Keratinocyte (primary cell): ENCODE data around the gene ERMARD. TPM values are rescaled to one million over a fixed set of nuclear protein-coding genes. Genes with fewer than 3 reads are reported as not detected.

Experiments
- DNase-seq: peaks from one replicate; pipeline ENCODE4 v3.0.0-alpha.2; 2011; ENCODE audit warnings: low read depth, missing footprints, low spot score
- FAIRE-seq: peaks from 2 replicates; lab custom pipeline; 2011; peaks lifted over from hg19 to GRCh38; lab: Jason Lieb, UNC
- H2AFZ ChIP-seq: 2 replicates; pipeline ENCODE4 v1.6.0; 2012; ENCODE audit warnings: low read length, control low read depth, inconsistent platforms; ENCODE audit not compliant: control insufficient read depth
- H3K27ac ChIP-seq: 2 replicates; pipeline ENCODE4 v1.5.1; 2011; ENCODE audit warnings: low read length; ENCODE audit not compliant: control insufficient read depth, insufficient read depth
- H3K27me3 ChIP-seq: 3 replicates; pipeline ENCODE4 v1.6.0; 2011; ENCODE audit warnings: low read length; ENCODE audit not compliant: control insufficient read depth, insufficient read depth; ENCODE audit errors: extremely low read depth
- H3K36me3 ChIP-seq, 2 experiments: 2 replicates in 1 of 2; 3 replicates in 1 of 2; pipeline ENCODE4 v1.5.1; 2011; ENCODE audit warnings: low read length in 2 of 2, mild to moderate bottlenecking in 1 of 2; ENCODE audit not compliant: control insufficient read depth in 2 of 2, insufficient read depth in 2 of 2; ENCODE audit errors: extremely low read depth in 1 of 2
- H3K4me1 ChIP-seq: 3 replicates; pipeline ENCODE4 v1.5.1; 2011; ENCODE audit warnings: low read length; ENCODE audit not compliant: control insufficient read depth, insufficient read depth; ENCODE audit errors: extremely low read depth
- H3K4me2 ChIP-seq: 3 replicates; pipeline ENCODE4 v1.6.0; 2011; ENCODE audit warnings: low read depth, low read length; ENCODE audit not compliant: control insufficient read depth, insufficient read depth; ENCODE audit errors: extremely low read depth
- H3K4me3 ChIP-seq, 3 experiments: fragments of 200-600 bp in 1 of 3; sonication (generic) in 1 of 3; 2 replicates in 2 of 3; 3 replicates in 1 of 3; pipeline ENCODE4 v1.5.1; 2011 to 2016; ENCODE audit warnings: low read length in 3 of 3, mild to moderate bottlenecking in 3 of 3, control low read depth in 2 of 3, inconsistent platforms in 1 of 3, low read depth in 1 of 3, mixed read lengths in 1 of 3, mixed run types in 1 of 3, moderate library complexity in 1 of 3; ENCODE audit not compliant: control insufficient read depth in 2 of 3, insufficient read depth in 2 of 3; ENCODE audit errors: extremely low read depth in 1 of 3
- H3K79me2 ChIP-seq: 2 replicates; pipeline ENCODE4 v1.6.0; 2012; ENCODE audit warnings: low read length; ENCODE audit not compliant: control insufficient read depth, insufficient read depth
- H3K9ac ChIP-seq: 3 replicates; pipeline ENCODE4 v1.6.0; 2011; ENCODE audit warnings: low read length; ENCODE audit not compliant: control insufficient read depth, insufficient read depth; ENCODE audit errors: extremely low read depth
- H3K9me1 ChIP-seq: 3 replicates; pipeline ENCODE4 v1.6.0; 2011; ENCODE audit warnings: low read length; ENCODE audit not compliant: control insufficient read depth, insufficient read depth; ENCODE audit errors: extremely low read depth
- H3K9me3 ChIP-seq: 2 replicates; pipeline ENCODE4 v1.5.1; 2012; ENCODE audit warnings: low read depth, low read length; ENCODE audit not compliant: control insufficient read depth
- H4K20me1 ChIP-seq: 3 replicates; pipeline ENCODE4 v1.6.0; 2011; ENCODE audit warnings: low read length; ENCODE audit not compliant: control insufficient read depth, insufficient read depth; ENCODE audit errors: extremely low read depth
- CTCF ChIP-seq, 3 experiments: IDR thresholded peaks in 1 of 3; conservative IDR thresholded peaks in 1 of 3; optimal IDR thresholded peaks in 1 of 3; 2 replicates in 2 of 3; 3 replicates in 1 of 3; pipeline versions ENCODE3 to v1.5.1; 2011; ENCODE audit warnings: low read length in 3 of 3, mild to moderate bottlenecking in 3 of 3, moderate library complexity in 2 of 3, control low read depth in 1 of 3, inconsistent platforms in 1 of 3; ENCODE audit not compliant: insufficient read depth in 2 of 3; ENCODE audit errors: extremely low read depth in 1 of 3
- EZH2 ChIP-seq: IDR thresholded peaks from one replicate; pipeline ENCODE4 v1.6.1; 2012; ENCODE audit warnings: inconsistent platforms, mild to moderate bottlenecking, low read length, moderate library complexity
- dilution Hi-C: fragments of 300-500 bp; cut with MboI; formaldehyde crosslinking; loops from one replicate; pipeline ENCODE4 v1.7.0; 2020; ENCODE audit warnings: low sequenced_read_pairs; ENCODE audit not compliant: extremely low pct_ligation_motif_present
- polyA plus RNA-seq, 5 experiments: library from polyadenylated mRNA; depleted of rRNA in 3 of 5; stranded (reverse) in 3 of 5; stranded (forward) in 1 of 5; unstranded in 1 of 5; fragments of >200 nt; gene quantifications; 1 replicate in 1 of 5; 2 replicates in 3 of 5; 3 replicates in 1 of 5; pipeline versions ENCODE4 v1.2.1 to v1.2.3, GENCODE V29; 2011 to 2012; ENCODE audit warnings: missing spikeins in 2 of 5, low read depth in 1 of 5, low replicate concordance in 1 of 5

Gene ERMARD
- polyA plus RNA-seq, 1 donor (not counting 4 experiments of a cell fraction or from before 2014, with no cell fraction given), result 37.9 TPM

DNA sequence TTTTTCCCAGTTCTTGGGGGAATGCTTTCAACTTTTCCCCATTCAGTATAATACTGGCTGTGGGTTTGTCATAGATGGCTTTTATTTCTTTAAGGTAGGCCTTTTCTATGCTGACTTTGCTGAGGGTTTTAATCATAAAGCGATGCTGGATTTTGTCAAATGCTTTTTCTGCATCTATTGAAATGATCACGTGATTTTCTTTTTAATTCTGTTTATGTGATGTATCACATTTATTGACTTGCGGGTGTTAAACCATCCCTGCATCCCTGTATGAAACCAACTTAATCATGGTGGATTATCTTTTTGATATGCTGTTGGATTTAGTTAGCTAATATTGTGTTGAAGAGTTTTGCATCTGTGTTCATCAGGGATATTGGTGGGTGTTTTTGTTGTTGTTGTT, 65.6 kb downstream of the ERMARD start:
- Histone ChIP-seq H3K9ac (no peak overlapping the region), H3K36me3 (no peaks in the 10 kb centered on the region), H4K20me1 (no peaks in the 10 kb centered on the region), H3K9me1 (no peaks in the 10 kb centered on the region), H3K27ac (no peak overlapping the region), H2AFZ (no peak overlapping the region), H3K4me1 (no peaks in the 10 kb centered on the region), H3K9me3 (no peaks in the 10 kb centered on the region), H3K4me2 (no peak overlapping the region), H3K27me3 (no peaks in the 10 kb centered on the region), H3K79me2 (no peaks in the 10 kb centered on the region), H3K4me3 (no peak overlapping the region)
- dilution Hi-C loops, result no loop called here
- no peak for TF ChIP-seq EZH2
- no peak for TF ChIP-seq CTCF (optimal IDR thresholded peaks at IDR 0.05 in 1 of 3, IDR thresholded peaks at IDR 0.05 in 1 of 3, conservative IDR thresholded peaks at IDR 0.05 in 1 of 3; ENCODE audit: extremely low read depth in 1 of 3, insufficient read depth in 2 of 3, low read length in 3 of 3)
- FAIRE-seq (no peak), DNase-seq (no peak)

- DNase-seq (no peak), FAIRE-seq (no peak)
- no peaks in the 10 kb centered on the region for H3K79me2 ChIP-seq
- H3K9ac ChIP-seq, result no peak overlapping the region
- no peaks in the 10 kb centered on the region for H3K9me3 ChIP-seq
- H2AFZ ChIP-seq, result no peak overlapping the region
- H3K9me1 ChIP-seq, result no peaks in the 10 kb centered on the region
- no peak overlapping the region for H3K4me2 ChIP-seq
- peaks cover 5% of the 10 kb centered on the region for H3K27me3 ChIP-seq
- no peaks in the 10 kb centered on the region for H3K36me3 ChIP-seq
- dilution Hi-C loops, result no loop called here
- H4K20me1 ChIP-seq, result no peaks in the 10 kb centered on the region
- H3K4me3 ChIP-seq, result no peak overlapping the region
- TF ChIP-seq CTCF (optimal IDR thresholded peaks at IDR 0.05 in 1 of 3, IDR thresholded peaks at IDR 0.05 in 1 of 3, conservative IDR thresholded peaks at IDR 0.05 in 1 of 3; ENCODE audit: extremely low read depth in 1 of 3, insufficient read depth in 2 of 3, low read length in 3 of 3), result no peak
- no peak for TF ChIP-seq EZH2
- H3K27ac ChIP-seq, result no peak overlapping the region
- H3K4me1 ChIP-seq, result no peaks in the 10 kb centered on the region
Measured at GRCh38 chr6:169820358-169820757, 68.9 kb downstream of the ERMARD start.
